ENCODE data around the gene NCK2. TPM values are rescaled to one million over a fixed set of nuclear protein-coding genes. Genes with fewer than 3 reads are reported as not detected.

NCK2 gene
- total and polyA plus RNA-seq, 10 of the 15 experiments (the other 5 are each of a cell fraction or from before 2014, with no cell fraction given), result 1.2 to 30.9 (median 14.1) TPM

GRCh38 chr2:105909215-105909614 is 164.5 kb downstream of the NCK2 start (continued):
- TF ChIP-seq USF2 (IDR thresholded peaks at IDR 0.05; ENCODE audit: borderline replicate concordance, low read depth, low read length), result no peak

- in situ Hi-C loops (cut with MboI), result no loop called here
- TF ChIP-seq MYB (IDR thresholded peaks at IDR 0.05; ENCODE audit: borderline replicate concordance, low read depth, low read length) (no peak), SREBF2 (IDR thresholded peaks at IDR 0.05; ENCODE audit: low read length) (no peak), CEBPZ (IDR thresholded peaks at IDR 0.05; ENCODE audit: low read depth, low read length) (no peak), TCF7 (IDR thresholded peaks at IDR 0.05; ENCODE audit: borderline replicate concordance) (no peak), RAD21 (IDR thresholded peaks at IDR 0.05; ENCODE audit: insufficient read depth, low read depth, low read length) (no peak), PAX5 (IDR thresholded peaks at IDR 0.05; ENCODE audit: borderline replicate concordance, low read depth, low read length) (no peak), RBBP5 (conservative IDR thresholded peaks at IDR 0.05) (no peak), HCFC1 (IDR thresholded peaks at IDR 0.05; ENCODE audit: low read length) (no peak), TCF12 (IDR thresholded peaks at IDR 0.05; ENCODE audit: low read depth, low read length) (no peak), ELK1 (IDR thresholded peaks at IDR 0.05; ENCODE audit: low read depth, low read length) (no peak), POLR2A (IDR thresholded peaks at IDR 0.05; ENCODE audit: low read depth, low read length) (no peak), ATF2 (IDR thresholded peaks at IDR 0.05; ENCODE audit: low read length) (no peak), CHD2 (IDR thresholded peaks at IDR 0.05; ENCODE audit: borderline replicate concordance, low read depth, low read length) (no peak), TCF3 (IDR thresholded peaks at IDR 0.05; ENCODE audit: borderline replicate concordance, insufficient read depth, low read depth, low read length) (no peak), SMARCA5 (IDR thresholded peaks at IDR 0.05) (no peak), JUND (IDR thresholded peaks at IDR 0.05; ENCODE audit: low read depth, low read length) (no peak)
Measured at GRCh38 chr2:105910497-105911238, 166.0 kb downstream of the NCK2 start.

More at GRCh38 chr2:105910497-105911238, 166.0 kb downstream of the NCK2 start:
- Histone ChIP-seq H3K4me1 (ENCODE audit: control insufficient read depth, insufficient read depth, low read length) (peaks cover 12% of the 10 kb centered on the region), H3K27me3 (replicated peaks in 1 of 2; ENCODE audit: control insufficient read depth in 2 of 2, insufficient read depth in 2 of 2, low read length in 1 of 2) (no peaks in the 10 kb centered on the region), H3K9me3 (replicated peaks; ENCODE audit: control insufficient read depth, insufficient read depth, low read length) (no peaks in the 10 kb centered on the region; the same call in 2 of the 3 replicates), H3K79me2 (ENCODE audit: control insufficient read depth, insufficient read depth, low read length) (no peaks in the 10 kb centered on the region), H3K4me2 (ENCODE audit: control insufficient read depth, insufficient read depth) (no peak overlapping the region), H3K4me3 (no peak overlapping the region), H3K36me3 (ENCODE audit: control insufficient read depth in 2 of 2, insufficient read depth in 2 of 2, low read length in 1 of 2) (no peaks in the 10 kb centered on the region), H3K27ac (ENCODE audit: control insufficient read depth, insufficient read depth) (no peak overlapping the region), H4K20me1 (ENCODE audit: control insufficient read depth, insufficient read depth) (no peaks in the 10 kb centered on the region), H2AFZ (ENCODE audit: control insufficient read depth, low read depth, low read length) (no peak overlapping the region), H3K9ac (ENCODE audit: control insufficient read depth, insufficient read depth, low read length) (no peak overlapping the region)
- RAD21 ChIA-PET (ENCODE audit: unreplicated experiment), result no interaction called here
- BruUV-seq (replicated peaks), result no TSS peak
- WGBS (ENCODE audit: insufficient coverage, insufficient replicate concordance, low lambda C conversion rate, missing lambda C conversion rate), result 80% methylated on average over 13 of the region's 13 CpGs
- CTCF ChIA-PET, result interaction anchor here (0.7 kb wide), 1 partner anchor 173 kb away, joined by 3 read pairs; no protein-coding TSS in a partner anchor
- intact Hi-C loops (cut with micrococcal nuclease; ENCODE audit: unreplicated experiment), result no loop called here
- no peak for ATAC-seq
- POLR2A ChIA-PET, result interaction anchor here (0.7 kb wide), 1 partner anchor 166 kb away, joined by 3 read pairs; no protein-coding TSS in a partner anchor
- SMC1A ChIA-PET (ENCODE audit: uncharacterized antibody, unreplicated experiment), result no interaction called here
- no peak for FAIRE-seq
- no peak for DNase-seq (ENCODE audit: low read depth, low spot score)

Measured in GM12878 (cell line).